IPS-11a (cell line): Measurements from ENCODE around the gene ARX.

ENCODE experiments used
- H3K4me3 ChIP-seq: one replicate; pipeline ENCODE4 v1.5.1; 2013; ENCODE audit warnings: low read depth, low read length, control low read depth

ARX gene

GRCh38 chrX:25016938-25017598, 1.3 kb upstream of the ARX start:
- no peak overlapping the region for H3K4me3 ChIP-seq

GRCh38 chrX:25016361-25016671, 551 bp upstream of the ARX start:
- H3K4me3 ChIP-seq = no peak overlapping the region

GRCh38 chrX:25014366-25014838, 1.4 kb downstream of the ARX start:
- no peak overlapping the region for H3K4me3 ChIP-seq

- no peak overlapping the region for H3K4me3 ChIP-seq
Observed at GRCh38 chrX:25013632-25014365, 2.0 kb downstream of the ARX start.

- H3K4me3 ChIP-seq = no peak overlapping the region
Observed at GRCh38 chrX:25012793-25013631, 2.8 kb downstream of the ARX start.

- no peak overlapping the region for H3K4me3 ChIP-seq
Observed at GRCh38 chrX:25012433-25012735, 3.4 kb downstream of the ARX start.

GRCh38 chrX:25011589-25012432, 4.0 kb downstream of the ARX start:
- no peak overlapping the region for H3K4me3 ChIP-seq

GRCh38 chrX:25010784-25011588, 4.8 kb downstream of the ARX start:
- no peak overlapping the region for H3K4me3 ChIP-seq

GRCh38 chrX:25009407-25009806, 6.4 kb downstream of the ARX start:
- H3K4me3 ChIP-seq = no peak overlapping the region

- no peak overlapping the region for H3K4me3 ChIP-seq
Observed at GRCh38 chrX:25007059-25008053, 8.4 kb downstream of the ARX start.

- H3K4me3 ChIP-seq = no peak overlapping the region
Observed at GRCh38 chrX:25006586-25007058, 9.1 kb downstream of the ARX start.

GRCh38 chrX:25005382-25006185, 10.2 kb downstream of the ARX start:
- no peak overlapping the region for H3K4me3 ChIP-seq

- no peak overlapping the region for H3K4me3 ChIP-seq
Observed at GRCh38 chrX:25005034-25005381, 10.8 kb downstream of the ARX start.

GRCh38 chrX:25004485-25005032, 11.2 kb downstream of the ARX start:
- no peak overlapping the region for H3K4me3 ChIP-seq

- no peak overlapping the region for H3K4me3 ChIP-seq
Observed at GRCh38 chrX:25004040-25004439, 11.7 kb downstream of the ARX start.

GRCh38 chrX:25003066-25003849, 12.5 kb downstream of the ARX start:
- H3K4me3 ChIP-seq = peak overlapping the region; percentile 18

- peak overlapping the region; percentile 18 for H3K4me3 ChIP-seq
Observed at GRCh38 chrX:25002661-25003020, 13.1 kb downstream of the ARX start.
